ENCODE results near the gene NUDT6. TPM values are rescaled to one million over a fixed set of nuclear protein-coding genes. Genes with fewer than 3 reads are reported as not detected.
"Not testable (repeated sequence)": the region's sequence is repeated elsewhere in the genome, so short reads cannot be mapped to it uniquely, and the experiment has no call there.

NUDT6 gene, protein sequence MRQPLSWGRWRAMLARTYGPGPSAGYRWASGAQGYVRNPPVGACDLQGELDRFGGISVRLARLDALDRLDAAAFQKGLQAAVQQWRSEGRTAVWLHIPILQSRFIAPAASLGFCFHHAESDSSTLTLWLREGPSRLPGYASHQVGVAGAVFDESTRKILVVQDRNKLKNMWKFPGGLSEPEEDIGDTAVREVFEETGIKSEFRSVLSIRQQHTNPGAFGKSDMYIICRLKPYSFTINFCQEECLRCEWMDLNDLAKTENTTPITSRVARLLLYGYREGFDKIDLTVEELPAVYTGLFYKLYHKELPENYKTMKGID
- total RNA-seq (2014; rRNA removed; shearing (Covaris generic)), result 11.8 and 14.6 TPM in 2 replicates
- 5.6 and 8.7 TPM in 2 replicates for polyA plus RNA-seq (2015; cell fraction: cytosol; rRNA removed)
- 31.4 and 36.0 TPM in 2 replicates for polyA plus RNA-seq (2015; cell fraction: nucleus; rRNA removed)

DNA sequence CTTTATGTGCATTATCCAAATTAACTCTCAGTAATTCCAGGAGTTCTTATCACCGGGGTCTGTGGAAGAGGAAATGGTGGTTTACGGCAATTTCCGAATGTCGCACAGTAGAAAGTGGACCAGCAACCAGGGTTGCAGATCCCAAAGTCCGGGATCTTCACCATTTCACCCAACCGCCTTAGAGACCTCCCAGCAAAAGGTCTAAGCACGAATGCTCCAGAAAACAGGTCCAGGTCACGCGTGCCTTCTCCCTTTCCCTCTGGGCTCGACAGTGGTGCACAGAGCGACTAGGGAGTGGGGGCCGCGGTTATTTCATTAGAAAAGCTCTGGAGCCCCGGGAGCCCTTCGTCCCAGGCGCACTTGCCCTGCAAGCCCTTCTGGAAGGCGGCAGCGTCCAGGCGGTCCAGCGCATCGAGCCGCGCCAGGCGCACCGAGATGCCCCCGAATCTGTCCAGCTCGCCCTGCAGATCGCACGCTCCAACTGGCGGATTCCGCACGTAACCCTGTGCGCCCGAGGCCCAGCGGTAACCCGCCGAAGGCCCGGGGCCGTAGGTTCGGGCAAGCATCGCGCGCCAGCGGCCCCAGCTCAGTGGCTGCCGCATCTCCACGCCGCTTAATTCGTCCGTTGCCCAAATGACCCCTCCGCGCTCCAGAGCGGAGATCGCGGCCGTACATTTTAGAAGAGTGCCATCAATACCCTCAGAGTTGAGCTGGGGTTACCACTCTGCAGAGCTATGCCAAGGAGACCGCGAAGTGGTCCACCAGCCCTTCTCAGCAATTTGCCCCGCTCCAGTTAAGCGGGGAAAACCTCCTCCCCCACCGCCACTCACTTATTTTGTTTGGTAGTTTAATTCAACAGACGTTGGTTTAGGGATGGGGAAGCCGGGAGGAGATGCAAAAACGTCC, at the start of gene NUDT6:
TSS of gene NUDT6 (minus strand) at position 627 of the 906 bp plus-strand sequence. CDS start at position 602, 25 bp downstream.
- in situ Hi-C loops (cut with HindIII; ENCODE audit: low pct_unique_long_range_greater_than_20kb, low sequenced_read_pairs), result loop anchor here (25.0 kb wide), 1 partner anchor 160 kb away; no protein-coding TSS in a partner anchor

DNA sequence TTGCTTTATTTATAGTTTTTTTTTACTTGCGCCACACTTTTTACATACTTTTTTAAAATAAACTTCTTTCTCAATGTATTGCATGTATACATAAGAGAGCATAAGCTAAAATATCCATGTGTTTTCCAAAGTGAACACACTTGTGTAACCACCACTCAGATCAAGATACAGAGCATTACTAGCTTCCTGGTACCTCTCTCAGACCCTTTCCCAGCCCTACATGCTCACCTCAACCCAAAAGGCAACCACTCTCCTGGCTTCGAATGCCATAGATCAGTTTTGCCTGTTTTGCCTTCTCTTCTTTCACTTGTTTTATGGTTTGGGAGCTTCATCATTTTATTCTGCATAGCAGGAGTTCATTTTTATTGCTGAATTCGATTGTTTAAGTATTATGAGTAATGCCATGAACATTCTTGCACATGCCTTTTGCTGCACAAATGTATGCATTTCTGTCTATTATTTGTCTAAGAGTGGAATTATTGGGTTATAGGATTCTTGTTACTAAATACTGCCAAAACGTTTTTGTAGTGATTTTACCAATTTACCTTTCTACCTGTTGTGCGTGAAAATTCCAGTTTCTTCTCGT, 45.9 kb upstream of the NUDT6 start:
- DNase-seq (ENCODE audit: low read depth, low spot score), result no peak
- in situ Hi-C loops (cut with HindIII; ENCODE audit: low pct_unique_long_range_greater_than_20kb, low sequenced_read_pairs), result no loop called here

More for the DNA sequence above, at the start of gene NUDT6:
- peak; percentile 68 for DNase-seq (ENCODE audit: low read depth, low spot score)

DNA sequence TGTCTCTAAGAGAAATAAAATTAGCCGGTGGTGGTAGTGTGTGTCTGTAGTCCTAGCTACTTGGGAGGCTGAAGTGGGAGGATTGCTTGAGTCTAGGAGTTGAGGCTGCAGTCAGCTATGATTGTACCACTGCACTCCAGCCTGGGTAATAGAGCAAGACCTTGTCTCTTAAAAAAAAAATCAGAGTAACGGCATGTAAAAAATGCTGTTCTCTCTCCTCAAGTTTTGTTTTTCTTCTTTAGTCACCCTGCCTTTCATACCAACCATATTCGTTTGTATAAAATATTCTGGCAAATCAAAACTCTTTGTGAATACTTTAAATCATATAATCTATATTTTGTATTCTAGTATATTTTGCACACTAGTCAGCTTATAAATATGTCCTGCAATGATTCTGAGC, 44.8 kb upstream of the NUDT6 start:
- DNase-seq (ENCODE audit: low read depth, low spot score), result no peak
- in situ Hi-C loops (cut with HindIII; ENCODE audit: low pct_unique_long_range_greater_than_20kb, low sequenced_read_pairs), result no loop called here

DNA sequence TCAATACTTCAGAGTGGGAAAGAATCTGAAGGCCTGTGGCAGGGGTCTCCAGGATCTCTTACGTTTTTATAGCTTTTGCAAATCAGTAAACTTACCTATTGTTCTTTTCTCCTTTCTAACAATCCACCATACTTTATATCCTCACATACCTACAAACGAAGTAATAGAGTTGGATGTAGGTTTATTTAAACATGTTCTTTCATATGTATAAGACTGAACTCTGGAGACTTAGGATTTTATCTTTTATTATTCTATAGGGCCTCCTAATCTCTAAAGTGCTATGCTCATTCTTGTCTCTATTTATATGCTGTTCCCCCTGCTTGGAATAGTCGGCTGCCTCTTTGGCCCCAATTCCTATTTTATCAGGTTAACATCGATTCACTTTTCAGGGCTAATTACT, 43.8 kb upstream of the NUDT6 start:
- no peak for DNase-seq (ENCODE audit: low read depth, low spot score)
- in situ Hi-C loops (cut with HindIII; ENCODE audit: low pct_unique_long_range_greater_than_20kb, low sequenced_read_pairs), result no loop called here

DNA sequence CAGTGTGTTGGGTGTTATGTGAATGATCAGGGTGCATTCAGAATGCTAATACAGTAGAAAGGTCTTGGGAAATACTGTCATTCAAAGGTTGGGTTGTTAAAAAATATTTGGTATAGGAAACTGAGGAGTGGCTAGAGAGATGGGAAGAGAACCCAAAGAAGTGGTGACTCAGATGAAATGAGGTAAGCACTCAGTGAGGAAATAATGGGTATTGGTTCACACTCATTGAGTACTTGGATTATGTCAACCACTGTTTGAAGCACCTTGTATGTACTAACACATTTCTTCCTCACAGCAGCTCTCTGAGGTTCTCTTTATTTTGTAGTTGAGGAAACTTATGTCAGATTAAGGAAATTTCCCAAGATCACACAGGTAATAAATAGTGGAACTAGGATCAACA, 40.8 kb upstream of the NUDT6 start:
- in situ Hi-C loops (cut with HindIII; ENCODE audit: low pct_unique_long_range_greater_than_20kb, low sequenced_read_pairs), result no loop called here
- DNase-seq (ENCODE audit: low read depth, low spot score), result no peak

DNA sequence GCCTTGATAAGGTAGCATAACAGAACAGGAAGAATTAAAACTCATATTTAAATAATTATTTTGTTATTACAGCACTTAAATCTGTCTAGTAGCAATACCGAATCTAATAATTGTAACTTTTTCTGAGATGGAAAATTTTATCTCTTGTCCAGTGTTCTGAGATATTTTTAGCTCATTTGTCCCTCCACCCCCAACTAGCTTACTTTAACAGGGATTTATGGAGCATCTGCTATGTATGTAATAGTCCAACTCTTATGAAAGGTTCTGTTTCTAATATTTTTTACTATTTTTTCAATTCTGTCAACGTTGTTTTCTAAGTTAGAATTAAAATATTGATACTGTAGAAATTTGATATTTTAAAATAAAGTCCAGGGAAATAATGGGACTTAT, 38.2 kb upstream of the NUDT6 start:
- no peak for DNase-seq (ENCODE audit: low read depth, low spot score)
- in situ Hi-C loops (cut with HindIII; ENCODE audit: low pct_unique_long_range_greater_than_20kb, low sequenced_read_pairs), result no loop called here

DNA sequence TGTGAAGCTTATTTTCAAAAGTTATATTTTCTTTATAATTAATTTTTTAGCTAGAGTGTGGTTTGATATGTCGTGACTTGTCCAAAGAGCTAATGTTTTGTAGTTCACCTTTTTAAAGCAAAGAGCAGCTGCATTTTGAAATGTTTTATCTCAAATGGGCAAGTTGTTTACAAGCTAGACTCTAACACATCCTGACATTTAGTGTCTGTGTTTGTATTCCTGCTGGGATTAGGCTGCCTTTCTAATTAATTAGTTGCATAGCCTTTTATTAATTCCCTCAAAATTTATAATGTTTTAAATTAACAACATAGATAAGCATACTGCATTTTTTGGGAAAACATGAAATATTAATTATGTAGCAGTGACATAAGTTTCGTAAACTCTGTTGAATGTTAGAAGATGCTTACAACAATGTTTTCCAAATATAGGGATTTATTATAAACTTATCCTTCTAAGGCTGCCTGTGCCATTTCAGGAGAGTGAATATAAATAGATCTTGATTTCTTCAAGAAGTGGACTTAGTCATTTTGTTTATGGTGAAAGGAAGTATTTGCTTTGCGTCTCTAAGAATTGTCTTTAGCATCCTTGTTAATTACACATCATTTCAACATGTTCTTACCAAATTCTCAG, 37.7 kb upstream of the NUDT6 start:
- DNase-seq (ENCODE audit: low read depth, low spot score), result no peak
- in situ Hi-C loops (cut with HindIII; ENCODE audit: low pct_unique_long_range_greater_than_20kb, low sequenced_read_pairs), result no loop called here

DNA sequence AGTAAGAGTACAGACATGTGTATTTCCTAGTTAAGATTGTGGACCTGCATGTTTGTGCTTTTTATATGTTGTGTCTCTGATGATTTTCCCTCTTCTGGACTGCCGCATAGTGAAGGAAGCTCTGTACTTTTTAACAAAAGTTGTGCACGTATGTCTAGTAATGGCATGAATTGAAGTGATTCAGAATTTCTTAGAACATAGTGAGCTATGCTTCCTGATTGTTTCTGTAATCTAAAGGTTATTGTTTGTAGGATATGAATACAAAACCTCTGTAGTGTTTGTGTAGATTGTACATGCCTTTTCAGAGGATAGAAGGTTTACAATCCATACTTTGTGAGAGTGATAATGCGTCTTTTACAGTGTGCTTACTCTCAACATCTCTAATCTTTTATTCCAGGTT, 37.0 kb upstream of the NUDT6 start:
- DNase-seq (ENCODE audit: low read depth, low spot score), result peak; percentile 60
- in situ Hi-C loops (cut with HindIII; ENCODE audit: low pct_unique_long_range_greater_than_20kb, low sequenced_read_pairs), result no loop called here

DNA sequence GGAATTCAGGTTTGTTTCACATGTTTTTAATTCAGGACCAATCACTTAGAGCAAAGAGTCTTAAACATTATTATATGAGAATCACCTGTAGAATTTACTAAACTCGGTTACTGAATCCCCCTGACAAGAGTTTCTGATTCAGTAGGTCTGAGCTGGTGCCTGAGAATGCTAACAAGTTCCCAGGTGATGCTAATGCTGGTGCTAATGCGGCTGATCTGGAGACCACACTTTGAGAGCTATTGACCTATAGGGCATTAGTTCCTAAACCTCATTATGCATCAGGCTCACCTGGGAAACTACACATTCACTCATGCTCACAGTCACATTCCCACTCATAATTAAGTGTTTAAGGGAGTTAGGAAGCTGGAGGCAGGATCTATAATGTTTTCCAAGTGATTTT, 36.1 kb upstream of the NUDT6 start:
- in situ Hi-C loops (cut with HindIII; ENCODE audit: low pct_unique_long_range_greater_than_20kb, low sequenced_read_pairs), result no loop called here

DNA sequence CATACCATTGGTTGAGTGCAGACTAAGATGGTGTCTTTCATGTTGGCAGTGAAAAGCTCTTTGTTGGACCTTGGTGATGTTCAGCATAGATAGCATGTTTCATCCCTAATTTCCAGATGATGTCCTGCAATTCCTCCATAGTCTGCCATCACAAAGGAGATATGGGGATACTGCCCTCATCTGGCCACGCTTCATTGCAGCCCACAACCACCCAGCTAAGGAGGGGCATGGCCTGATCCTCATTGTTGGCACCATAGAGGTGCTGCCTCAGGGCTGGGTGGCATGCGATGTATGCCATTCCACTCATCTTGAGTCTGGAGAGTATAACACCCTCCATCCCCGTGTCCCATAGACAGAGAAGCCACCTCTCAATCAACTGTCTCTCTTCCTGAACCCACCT, 31.5 kb upstream of the NUDT6 start:
- in situ Hi-C loops (cut with HindIII; ENCODE audit: low pct_unique_long_range_greater_than_20kb, low sequenced_read_pairs), result no loop called here
- DNase-seq (ENCODE audit: low read depth, low spot score), result no peak

More for the DNA sequence above, 36.1 kb upstream of the NUDT6 start:
- DNase-seq (ENCODE audit: low read depth, low spot score), result no peak

DNA sequence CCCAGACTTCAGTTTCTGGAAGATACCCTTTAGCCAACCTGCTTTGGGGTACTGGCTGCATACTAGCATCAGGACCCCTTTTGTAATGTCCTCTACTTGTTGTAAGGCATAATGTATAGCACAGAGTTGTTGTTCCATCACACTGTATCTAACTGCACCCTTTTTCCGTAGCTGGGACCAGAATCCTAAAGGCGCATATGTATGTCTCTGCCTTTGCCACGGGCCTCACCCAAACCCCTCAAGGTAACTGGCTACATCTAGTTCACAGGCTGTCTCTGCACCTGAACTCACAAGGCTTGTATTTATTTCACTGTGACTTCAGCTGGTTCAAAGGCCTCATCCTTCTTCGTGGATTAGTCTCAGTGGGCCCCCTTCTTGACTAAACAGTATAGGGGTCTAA, 29.6 kb upstream of the NUDT6 start:
- in situ Hi-C loops (cut with HindIII; ENCODE audit: low pct_unique_long_range_greater_than_20kb, low sequenced_read_pairs), result no loop called here
- no peak for DNase-seq (ENCODE audit: low read depth, low spot score)

DNA sequence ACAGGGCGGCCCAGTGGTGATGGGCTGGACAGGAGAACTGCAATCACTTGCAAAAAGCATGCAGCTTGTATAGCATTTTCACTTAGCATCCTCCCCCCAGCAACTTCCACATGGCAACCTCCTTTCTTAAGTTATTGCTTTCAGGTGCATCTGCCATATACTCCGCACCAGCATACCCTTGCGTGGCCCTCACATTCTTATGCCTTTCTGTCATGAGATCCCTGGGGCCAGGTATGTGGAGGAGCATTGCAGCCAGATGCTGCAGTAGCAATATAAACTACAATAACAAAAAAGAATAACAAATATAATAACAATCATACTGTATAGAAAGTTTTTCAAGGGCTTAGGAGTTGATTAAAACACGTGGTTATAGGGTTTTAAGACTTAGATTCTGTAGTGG, 26.3 kb upstream of the NUDT6 start:
- in situ Hi-C loops (cut with HindIII; ENCODE audit: low pct_unique_long_range_greater_than_20kb, low sequenced_read_pairs), result no loop called here
- DNase-seq (ENCODE audit: low read depth, low spot score), result no peak

DNA sequence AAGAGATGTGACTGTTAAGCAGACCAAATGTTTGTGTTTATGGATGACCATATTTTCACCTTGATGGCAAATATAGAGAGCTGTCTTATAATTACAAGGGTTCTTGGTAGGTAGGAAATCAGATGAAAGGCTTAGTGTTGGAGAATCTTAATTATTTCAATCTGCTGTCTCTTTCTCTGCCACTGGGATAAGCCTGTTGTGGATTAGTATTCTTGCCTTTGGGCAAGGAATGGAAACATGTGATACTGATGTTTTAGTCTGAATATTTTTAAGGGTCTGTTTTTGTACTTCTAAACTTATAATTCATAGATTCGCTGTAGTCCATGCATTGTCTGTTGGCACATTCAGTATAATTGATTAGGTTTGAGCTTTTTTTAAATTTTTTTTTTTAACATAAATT, 23.7 kb upstream of the NUDT6 start:
- no peak for DNase-seq (ENCODE audit: low read depth, low spot score)
- in situ Hi-C loops (cut with HindIII; ENCODE audit: low pct_unique_long_range_greater_than_20kb, low sequenced_read_pairs), result no loop called here

DNA sequence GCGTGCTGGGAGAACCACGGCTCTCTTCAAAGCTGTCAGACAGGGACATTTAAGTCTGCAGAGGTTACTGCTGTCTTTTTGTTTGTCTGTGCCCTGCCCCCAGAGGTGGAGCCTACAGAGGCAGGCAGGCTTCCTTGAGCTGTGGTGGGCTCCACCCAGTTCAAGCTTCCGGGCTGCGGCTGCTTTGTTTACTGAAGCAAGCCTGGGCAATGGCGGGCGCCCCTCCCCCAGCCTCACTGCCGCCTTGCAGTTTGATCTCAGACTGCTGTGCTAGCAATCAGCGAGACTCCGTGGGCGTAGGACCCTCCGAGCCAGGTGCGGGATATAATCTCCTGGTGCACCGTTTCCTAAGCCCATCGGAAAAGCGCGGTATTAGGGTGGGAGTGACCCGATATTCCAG, 22.7 kb upstream of the NUDT6 start:
- DNase-seq (ENCODE audit: low read depth, low spot score); in situ Hi-C loops (cut with HindIII; ENCODE audit: low pct_unique_long_range_greater_than_20kb, low sequenced_read_pairs): not testable (repeated sequence)

DNA sequence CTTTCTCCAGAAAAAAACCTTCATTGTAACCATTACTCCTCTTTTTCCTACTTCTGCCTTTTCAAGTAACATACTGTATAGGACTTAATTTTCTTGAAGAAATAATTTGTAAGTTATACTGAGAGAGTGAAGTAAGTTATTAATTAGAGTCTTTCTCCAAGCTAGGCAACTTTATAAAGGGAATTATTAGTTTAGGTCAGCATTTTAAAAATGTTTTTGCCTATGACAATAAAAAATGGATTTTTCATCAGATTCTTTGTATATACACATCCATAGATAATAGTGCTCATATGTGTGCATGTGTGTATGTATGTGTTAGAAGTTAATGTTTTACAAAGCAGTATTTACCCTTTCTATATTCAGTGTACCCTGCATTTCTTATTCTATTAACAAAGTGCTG, 10.4 kb upstream of the NUDT6 start:
- DNase-seq (ENCODE audit: low read depth, low spot score), result no peak
- in situ Hi-C loops (cut with HindIII; ENCODE audit: low pct_unique_long_range_greater_than_20kb, low sequenced_read_pairs), result no loop called here

DNA sequence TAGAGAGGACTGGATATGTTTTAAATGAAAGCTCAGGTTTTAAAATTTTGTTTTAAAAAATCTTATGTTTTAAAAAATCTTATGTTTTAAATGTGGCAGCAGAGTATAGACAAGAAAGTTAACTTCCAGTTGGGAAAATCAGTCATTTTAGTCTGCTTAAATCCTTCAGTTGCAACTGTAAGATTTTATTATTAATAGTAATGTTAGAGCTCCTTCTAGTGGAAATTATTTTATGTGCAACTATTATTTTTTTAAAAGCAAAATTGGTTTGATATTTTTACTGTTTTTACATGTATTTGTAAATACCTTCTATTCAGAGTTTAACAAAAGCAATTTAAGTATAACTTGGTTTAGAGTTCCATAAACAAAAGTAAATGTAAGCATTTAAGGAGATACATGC, 8.5 kb upstream of the NUDT6 start:
- in situ Hi-C loops (cut with HindIII; ENCODE audit: low pct_unique_long_range_greater_than_20kb, low sequenced_read_pairs), result no loop called here
- DNase-seq (ENCODE audit: low read depth, low spot score), result peak; percentile 22

DNA sequence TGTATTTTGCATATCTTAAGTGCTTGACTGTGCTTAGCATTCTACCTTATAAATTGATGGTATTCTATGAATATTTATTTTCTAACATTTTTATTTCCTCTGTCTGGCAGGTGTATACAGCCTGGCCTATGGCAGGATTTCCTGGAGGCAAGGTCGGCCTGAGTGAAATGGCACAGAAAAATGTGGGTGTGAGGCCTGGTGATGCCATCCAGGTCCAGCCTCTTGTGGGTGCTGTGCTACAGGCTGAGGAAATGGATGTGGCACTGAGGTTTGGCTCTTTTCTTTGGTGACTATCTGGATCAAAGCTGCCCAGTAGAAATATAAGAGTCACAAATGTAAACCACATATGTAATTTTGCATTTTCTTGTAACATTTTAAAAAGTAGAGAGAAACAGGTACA, 6.5 kb upstream of the NUDT6 start:
- in situ Hi-C loops (cut with HindIII; ENCODE audit: low pct_unique_long_range_greater_than_20kb, low sequenced_read_pairs), result no loop called here
- no peak for DNase-seq (ENCODE audit: low read depth, low spot score)
